Activated CD8-positive, alpha-beta memory T cell treated with anti-CD3 and anti-CD28 coated beads for 4 hours (primary cell): ENCODE measurements around the gene ING3.

Source experiments
- DNase-seq, 2 donors: peaks; one replicate each; pipeline ENCODE4 v3.0.0-alpha.2; 2020; ENCODE audit warnings: low read depth in 2 of 2

ING3 gene

DNA sequence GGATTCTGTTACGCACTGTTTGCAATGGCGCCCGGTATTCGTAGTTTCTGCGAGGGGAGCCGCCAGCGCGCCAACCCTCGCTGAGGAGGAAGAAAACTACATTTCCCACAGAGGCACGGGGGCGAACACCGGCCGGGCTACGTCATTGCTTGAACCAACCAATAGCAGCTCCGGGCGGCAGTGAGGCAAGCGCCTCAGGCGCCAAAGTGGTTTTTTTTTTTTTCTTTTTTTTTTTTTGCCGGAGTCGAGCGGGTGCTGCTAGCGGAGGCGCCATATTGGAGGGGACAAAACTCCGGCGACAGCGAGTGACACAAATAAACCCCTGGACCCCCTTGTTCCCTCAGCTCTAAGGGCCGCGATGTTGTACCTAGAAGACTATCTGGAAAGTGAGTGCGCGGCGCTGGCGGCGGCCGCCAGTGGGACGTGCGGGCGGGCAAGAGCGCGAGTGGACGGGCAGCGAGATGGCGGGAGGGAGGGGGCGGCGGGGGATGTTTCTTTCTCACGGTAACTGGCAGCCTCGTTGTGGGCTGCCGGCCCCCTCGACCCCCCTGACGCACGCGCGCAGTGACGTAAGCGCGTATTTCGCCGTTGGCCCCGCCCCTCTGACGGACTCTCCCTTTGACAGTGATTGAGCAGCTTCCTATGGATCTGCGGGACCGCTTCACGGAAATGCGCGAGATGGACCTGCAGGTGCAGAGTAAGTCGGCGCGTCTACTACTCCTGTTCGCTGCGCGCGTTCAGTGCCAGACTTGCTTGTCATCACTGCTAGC lies at the start of gene ING3:
Gene ING3 (plus strand): TSS at position 239 of the 770 bp plus-strand sequence. CDS start 120 bp downstream, at position 359.
- peak; percentile 96 for DNase-seq

DNA sequence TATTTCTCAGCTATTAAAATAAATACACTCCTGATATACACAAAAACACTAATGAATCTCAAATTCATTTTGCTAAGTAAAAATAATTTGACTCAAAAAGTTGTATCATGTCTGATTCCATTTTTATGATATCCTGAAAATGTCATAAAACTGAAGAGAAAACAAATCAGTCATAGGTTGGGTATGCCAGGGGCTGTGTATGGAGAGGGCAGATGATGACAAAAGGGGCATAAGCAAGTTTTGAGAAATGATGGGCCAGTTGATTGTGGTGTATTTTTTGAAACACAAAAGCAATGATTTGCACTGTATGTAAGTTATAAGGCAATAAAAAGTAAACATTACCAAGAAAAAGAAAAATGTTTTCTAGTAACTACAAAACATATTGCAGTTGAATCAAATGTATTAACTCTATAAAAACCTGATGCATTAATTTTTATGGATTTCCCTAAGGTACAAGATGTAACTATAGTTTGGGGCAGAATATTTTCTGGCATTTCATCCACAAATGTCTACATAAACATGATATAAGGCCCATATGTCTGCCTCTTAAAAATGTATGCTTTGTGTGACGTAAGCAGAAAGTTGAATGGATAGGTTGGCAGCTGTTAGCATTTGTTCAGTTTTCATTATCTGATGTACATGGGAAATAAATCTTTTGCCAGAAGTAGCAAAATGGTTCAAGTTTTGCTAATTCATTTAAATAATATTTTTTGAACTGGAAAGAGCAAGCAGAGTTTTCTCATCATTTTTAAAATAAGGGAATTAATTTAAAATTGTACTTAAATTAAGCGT lies 35.1 kb upstream of the ING3 start:
- DNase-seq, result no peak

DNA sequence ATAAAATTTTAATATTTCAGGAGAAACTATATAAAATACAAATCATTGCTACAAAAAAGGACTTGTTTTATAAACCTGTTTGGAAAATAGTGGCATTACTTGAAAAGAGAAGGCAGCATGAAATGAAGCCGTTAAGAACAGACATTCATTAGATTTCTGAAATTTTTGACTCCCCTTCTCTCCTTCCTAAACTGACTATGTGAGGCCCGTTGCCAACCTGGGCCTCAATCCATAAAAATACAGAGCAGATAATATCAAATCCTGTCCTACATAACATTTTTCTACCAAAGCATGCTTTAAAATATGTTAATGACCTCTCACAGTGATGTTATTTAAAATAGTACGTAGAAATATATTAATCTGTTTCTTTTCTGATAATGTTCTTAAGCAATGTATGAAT lies 34.5 kb upstream of the ING3 start:
- DNase-seq, result no peak

- no peak for DNase-seq
Measured at GRCh38 chr7:120916538-120916937, 34.0 kb upstream of the ING3 start.

GRCh38 chr7:120919466-120919865 lies 31.1 kb upstream of the ING3 start:
- DNase-seq, result no peak

DNA sequence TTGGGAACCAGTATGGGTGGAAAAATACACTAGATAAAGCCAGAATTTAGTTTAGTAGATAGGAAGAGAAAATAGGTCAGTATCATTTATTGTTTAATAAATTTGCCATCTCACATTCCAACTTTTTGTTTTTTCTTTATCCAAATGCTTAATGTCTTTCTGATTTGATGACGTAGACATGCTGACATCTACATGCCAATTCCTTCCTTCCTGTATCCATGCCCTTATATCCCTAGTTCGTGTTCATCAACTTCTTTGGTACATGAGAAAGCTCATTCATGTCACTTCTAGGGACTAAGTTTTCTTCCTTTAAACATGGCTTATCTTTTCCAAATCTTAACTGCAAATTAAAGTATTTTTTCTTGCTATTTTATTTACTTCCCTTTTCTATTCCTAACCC lies 30.5 kb upstream of the ING3 start:
- no peak for DNase-seq

- no peak for DNase-seq
Measured at GRCh38 chr7:120920591-120921274, 29.8 kb upstream of the ING3 start.

DNA sequence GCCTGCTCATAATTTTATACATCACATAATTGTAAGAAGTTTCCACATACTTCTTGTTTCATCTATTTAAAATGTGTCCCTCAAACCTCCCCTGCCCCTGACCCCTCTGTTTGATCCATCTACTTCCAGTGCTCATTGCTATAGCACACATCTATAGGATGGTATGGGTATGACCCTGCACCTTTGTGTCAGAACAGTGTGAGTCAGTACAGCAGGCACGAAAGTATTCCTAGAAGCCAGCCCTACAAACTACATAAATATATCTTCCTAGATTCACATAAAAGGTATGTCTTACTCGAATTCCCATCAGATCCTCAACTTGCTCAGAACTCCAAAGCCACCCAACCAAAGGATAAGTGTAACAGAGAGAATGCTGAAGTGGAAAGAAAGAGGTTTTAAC lies 25.7 kb upstream of the ING3 start:
- no peak for DNase-seq

- DNase-seq, result no peak
Measured at GRCh38 chr7:120925392-120925791, 25.2 kb upstream of the ING3 start.

DNA sequence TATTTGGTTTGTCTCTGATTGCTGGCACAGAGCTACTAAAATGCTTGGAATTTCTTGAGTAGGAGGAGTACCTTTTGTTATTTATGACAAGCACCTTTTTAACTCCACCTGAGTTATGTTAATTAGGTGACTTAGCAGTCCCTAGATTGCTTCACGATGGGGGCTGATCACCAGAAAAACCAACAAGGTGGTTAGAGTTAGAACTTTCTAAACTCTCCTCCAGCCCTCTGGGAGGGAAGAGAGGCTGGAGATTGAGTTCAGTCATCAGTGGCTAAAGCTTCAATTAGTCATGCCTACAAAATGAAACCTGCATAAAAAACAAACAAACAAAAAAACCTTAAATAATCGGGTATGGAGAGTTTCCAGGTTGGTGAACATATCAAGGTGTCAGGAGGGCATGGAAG lies 23.6 kb upstream of the ING3 start:
- no peak for DNase-seq

GRCh38 chr7:120927454-120928103 lies 23.0 kb upstream of the ING3 start:
- no peak for DNase-seq

GRCh38 chr7:120931243-120931642 lies 19.3 kb upstream of the ING3 start:
- no peak for DNase-seq

DNA sequence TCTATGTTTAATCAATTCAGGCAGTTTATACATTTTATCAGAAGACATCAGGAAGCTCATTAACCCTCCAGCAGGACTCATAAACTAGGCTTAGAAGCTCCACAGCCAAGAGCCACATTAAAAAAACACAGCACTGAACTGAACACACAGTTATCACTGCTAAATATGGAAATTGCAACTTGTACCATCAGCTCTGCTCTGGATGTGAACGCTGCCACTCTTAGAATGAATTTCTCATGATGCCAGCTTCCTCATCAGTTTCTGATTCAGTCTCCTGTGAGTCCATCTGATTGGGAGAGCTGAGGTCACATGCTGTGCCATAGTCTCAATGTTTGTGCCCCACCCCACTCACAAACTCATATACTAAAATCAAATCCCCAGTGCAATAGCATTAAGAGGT lies 17.1 kb upstream of the ING3 start:
- no peak for DNase-seq

- DNase-seq, result no peak
Measured at GRCh38 chr7:120939345-120939744, 11.2 kb upstream of the ING3 start.

GRCh38 chr7:120941064-120941463 lies 9.5 kb upstream of the ING3 start:
- DNase-seq, result no peak

DNA sequence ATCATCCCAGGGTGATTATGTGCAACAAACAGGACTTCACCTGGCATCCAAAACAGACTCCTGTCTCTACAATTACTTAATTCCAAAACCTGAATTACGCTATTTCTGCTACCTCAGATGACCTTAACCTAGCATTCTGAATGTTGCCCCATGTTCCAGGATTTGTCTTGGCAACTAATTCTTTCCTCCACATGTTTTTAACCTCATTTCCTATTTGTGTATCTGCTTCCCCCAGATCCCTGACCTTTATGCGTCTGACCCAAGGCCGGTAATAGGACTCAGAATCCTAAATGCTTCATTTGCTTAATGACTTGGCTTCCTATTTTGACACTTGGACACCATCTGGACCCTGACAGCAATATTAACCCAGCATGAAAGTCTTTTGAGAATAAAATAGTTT lies 8.7 kb upstream of the ING3 start:
- no peak for DNase-seq

DNA sequence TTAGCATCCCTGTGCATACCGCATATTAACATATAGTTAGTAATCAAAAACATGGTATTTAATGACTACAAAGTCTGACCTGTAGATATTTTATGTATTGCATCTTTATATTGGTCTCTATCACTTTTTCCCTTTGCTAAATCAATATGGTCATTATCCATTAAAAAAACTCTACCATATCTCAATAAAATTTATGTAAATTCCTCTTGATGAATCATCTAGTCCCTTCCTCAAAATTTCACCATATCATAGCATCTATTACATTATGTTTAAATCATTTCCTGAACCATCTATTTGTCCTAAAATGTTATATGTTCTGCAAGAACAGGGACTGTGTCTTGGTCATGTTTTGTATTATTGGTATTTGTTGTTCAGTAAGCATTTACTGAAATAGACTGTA lies 7.7 kb upstream of the ING3 start:
- DNase-seq, result no peak

- DNase-seq, result no peak
Measured at GRCh38 chr7:120944826-120945562, 5.6 kb upstream of the ING3 start.

DNA sequence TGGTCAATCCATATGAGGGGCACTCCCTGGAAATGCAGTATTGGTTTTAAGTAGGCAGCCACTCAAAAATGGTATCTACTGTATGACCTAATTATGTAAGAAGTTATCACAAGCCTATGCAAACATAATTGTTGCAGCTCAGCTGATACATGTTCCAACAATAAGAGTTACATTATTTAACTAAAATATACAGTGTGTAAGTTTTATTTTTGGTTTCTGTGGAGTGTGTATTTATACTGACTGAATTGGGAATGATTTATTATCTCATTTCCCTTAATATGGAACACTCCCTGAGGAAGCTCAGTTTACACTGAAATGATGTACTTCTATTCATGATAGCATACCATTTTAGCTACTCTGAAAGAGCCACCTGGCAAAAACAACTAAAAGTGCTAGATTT lies 2.6 kb upstream of the ING3 start:
- DNase-seq, result no peak

- no peak for DNase-seq
Measured at GRCh38 chr7:120949393-120949911, 1.1 kb upstream of the ING3 start.

DNA sequence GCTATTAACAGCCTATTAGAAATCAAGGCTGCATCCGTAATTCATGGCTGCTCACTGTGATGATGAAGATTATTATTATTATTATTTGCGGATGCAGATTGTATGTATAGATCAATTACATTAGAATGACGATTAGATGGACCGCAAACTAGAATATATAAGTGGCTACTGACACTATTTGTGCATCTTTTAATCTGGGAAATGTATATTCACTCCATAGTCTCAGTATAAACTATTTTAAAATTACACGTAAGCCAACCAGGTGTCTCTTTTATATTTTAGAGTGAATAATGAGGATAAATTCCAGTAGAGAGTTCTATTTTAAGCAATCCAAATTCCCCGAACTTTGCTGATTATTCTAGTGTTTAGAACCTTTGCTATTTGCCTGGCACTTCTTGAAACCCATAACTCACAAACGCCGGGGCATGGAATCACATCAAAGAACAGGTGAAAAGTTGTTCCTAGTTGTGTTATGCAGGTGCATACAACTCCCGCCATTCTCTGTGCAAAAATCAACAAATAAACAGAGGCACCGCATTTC lies 509 bp upstream of the ING3 start:
- no peak for DNase-seq
